Measurements from ENCODE around the gene GFRA4. TPM values are rescaled to one million over a fixed set of nuclear protein-coding genes. Genes with fewer than 3 reads are reported as not detected.

GFRA4 gene
- total RNA-seq, 1 donor from 2014 or later: not detected

- H3K27me3 Mint-ChIP-seq (ENCODE audit: low read depth): no peaks in the 10 kb centered on the region
- peaks cover 2% of the 10 kb centered on the region for H3K4me1 Mint-ChIP-seq
- no peaks in the 10 kb centered on the region for H3K9me3 Mint-ChIP-seq
- no peak overlapping the region for H3K27ac Mint-ChIP-seq
- no peak for TF ChIP-seq CTCF (IDR thresholded peaks at IDR 0.05; ENCODE audit: unreplicated experiment)
- no peak for DNase-seq (ENCODE audit: low spot score in 2 of 2, unreplicated experiment in 2 of 2)
- no peaks in the 10 kb centered on the region for H3K36me3 Mint-ChIP-seq
- no peak overlapping the region for H3K4me3 Mint-ChIP-seq
Measured at GRCh38 chr20:3696745-3697587, 33.8 kb upstream of the GFRA4 start.

- Mint-ChIP-seq H3K9me3 (no peaks in the 10 kb centered on the region), H3K4me1 (peaks cover 2% of the 10 kb centered on the region), H3K36me3 (no peaks in the 10 kb centered on the region), H3K27ac (no peak overlapping the region), H3K27me3 (ENCODE audit: low read depth) (no peaks in the 10 kb centered on the region), H3K4me3 (no peak overlapping the region)
- peak; percentile 59 for TF ChIP-seq CTCF (IDR thresholded peaks at IDR 0.05; ENCODE audit: unreplicated experiment)
- no peak for DNase-seq (ENCODE audit: low spot score in 2 of 2, unreplicated experiment in 2 of 2)
Measured at GRCh38 chr20:3696200-3696599, 33.0 kb upstream of the GFRA4 start.

GRCh38 chr20:3694864-3695263, 31.7 kb upstream of the GFRA4 start:
- H3K27ac Mint-ChIP-seq: no peak overlapping the region
- peaks cover 2% of the 10 kb centered on the region for H3K4me1 Mint-ChIP-seq

GRCh38 chr20:3693376-3693775, 30.2 kb upstream of the GFRA4 start:
- Mint-ChIP-seq H3K9me3 (no peaks in the 10 kb centered on the region), H3K27me3 (ENCODE audit: low read depth) (peaks cover 2% of the 10 kb centered on the region), H3K36me3 (no peaks in the 10 kb centered on the region), H3K4me1 (no peaks in the 10 kb centered on the region), H3K4me3 (no peak overlapping the region), H3K27ac (no peak overlapping the region)
- no peak for DNase-seq (ENCODE audit: low spot score in 2 of 2, unreplicated experiment in 2 of 2)
- TF ChIP-seq CTCF (IDR thresholded peaks at IDR 0.05; ENCODE audit: unreplicated experiment): no peak

More at GRCh38 chr20:3694864-3695263, 31.7 kb upstream of the GFRA4 start:
- no peak for DNase-seq (ENCODE audit: low spot score in 2 of 2, unreplicated experiment in 2 of 2)
- H3K36me3 Mint-ChIP-seq: no peaks in the 10 kb centered on the region
- H3K27me3 Mint-ChIP-seq (ENCODE audit: low read depth): no peaks in the 10 kb centered on the region
- no peak overlapping the region for H3K4me3 Mint-ChIP-seq
- H3K9me3 Mint-ChIP-seq: no peaks in the 10 kb centered on the region
- no peak for TF ChIP-seq CTCF (IDR thresholded peaks at IDR 0.05; ENCODE audit: unreplicated experiment)

- H3K4me1 Mint-ChIP-seq: peaks cover under 1% of the 10 kb centered on the region
- H3K27ac Mint-ChIP-seq: no peak overlapping the region
- TF ChIP-seq CTCF (IDR thresholded peaks at IDR 0.05; ENCODE audit: unreplicated experiment): no peak
- H3K4me3 Mint-ChIP-seq: no peak overlapping the region
- DNase-seq (ENCODE audit: low spot score in 2 of 2, unreplicated experiment in 2 of 2): no peak
- peaks cover 2% of the 10 kb centered on the region for H3K27me3 Mint-ChIP-seq (ENCODE audit: low read depth)
- H3K36me3 Mint-ChIP-seq: no peaks in the 10 kb centered on the region
- no peaks in the 10 kb centered on the region for H3K9me3 Mint-ChIP-seq
Measured at GRCh38 chr20:3692706-3693294, 29.6 kb upstream of the GFRA4 start.

All from mesothelial cell of epicardium (in vitro differentiated cells).